ENCODE data around the gene BNC1.
"Not testable (repeated sequence)": the region's sequence is repeated elsewhere in the genome, so short reads cannot be mapped to it uniquely, and the experiment has no call there.

The BNC1 gene

GRCh38 chr15:83248151-83249029 lies 36.1 kb downstream of the BNC1 start:
- DNase-seq: no peak

DNA sequence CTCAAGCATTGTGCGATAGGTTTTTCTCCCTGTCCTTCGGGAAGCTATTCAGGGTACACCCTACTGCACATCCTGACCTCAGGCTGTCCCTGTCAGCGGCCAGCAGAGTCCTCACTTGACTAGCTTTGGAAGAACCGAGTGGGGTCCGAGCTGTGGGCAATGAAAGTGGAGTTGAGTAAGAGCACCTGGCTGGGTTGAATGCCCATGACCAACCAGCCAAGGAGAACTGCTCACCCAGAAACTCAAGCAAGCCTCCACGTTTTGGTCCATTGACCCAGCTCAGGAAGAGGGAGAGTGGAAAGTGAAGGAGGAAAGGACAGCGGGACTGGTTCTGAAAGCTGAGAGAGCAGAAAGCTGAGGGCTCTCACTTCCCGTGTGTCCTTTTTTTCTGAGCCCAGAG lies 40.8 kb downstream of the BNC1 start:
- DNase-seq: no peak

- no peak for DNase-seq
Observed at GRCh38 chr15:83230242-83230641, 54.2 kb downstream of the BNC1 start.

GRCh38 chr15:83225449-83225848 lies 59.0 kb downstream of the BNC1 start:
- no peak for DNase-seq

GRCh38 chr15:83221781-83222180 lies 62.7 kb downstream of the BNC1 start:
- not testable (repeated sequence) for DNase-seq

DNA sequence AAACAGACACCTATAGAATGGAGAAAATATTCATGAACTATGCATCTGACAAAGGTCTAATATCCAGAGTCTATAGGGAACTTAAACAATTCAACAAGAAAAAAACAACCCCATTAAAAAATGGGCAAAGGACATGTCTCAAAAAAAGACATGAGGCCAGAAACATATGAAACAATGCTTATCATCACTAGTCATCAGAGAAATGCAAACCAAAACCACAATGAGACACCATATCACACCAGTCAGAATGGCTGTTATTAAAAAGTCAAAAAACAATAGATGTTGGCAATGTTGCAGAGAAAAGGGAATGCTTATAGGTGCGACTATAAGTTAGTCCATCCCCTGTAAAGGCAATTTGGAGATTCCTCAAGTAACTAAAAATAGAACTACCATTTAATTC lies 65.4 kb downstream of the BNC1 start:
- DNase-seq: no peak

DNA sequence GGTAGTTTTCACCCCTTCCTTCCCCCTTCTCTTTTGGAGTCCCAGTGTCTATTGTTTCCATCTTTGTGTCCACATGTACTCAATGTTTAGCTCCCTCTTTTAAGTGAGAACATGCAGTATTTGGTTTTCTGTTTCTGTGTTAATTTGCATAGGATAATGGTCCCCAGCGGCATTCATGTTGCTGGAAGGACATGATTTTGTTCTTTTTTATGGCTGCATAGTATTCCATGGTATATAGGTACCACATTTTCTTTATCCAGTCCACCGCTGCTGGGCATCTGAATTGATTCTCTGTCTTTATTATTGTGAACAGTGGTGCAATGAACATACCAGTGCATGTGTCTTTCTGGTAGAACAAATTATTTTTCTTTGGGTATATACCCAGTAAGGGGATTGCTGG lies 69.2 kb downstream of the BNC1 start:
- no peak for DNase-seq

DNA sequence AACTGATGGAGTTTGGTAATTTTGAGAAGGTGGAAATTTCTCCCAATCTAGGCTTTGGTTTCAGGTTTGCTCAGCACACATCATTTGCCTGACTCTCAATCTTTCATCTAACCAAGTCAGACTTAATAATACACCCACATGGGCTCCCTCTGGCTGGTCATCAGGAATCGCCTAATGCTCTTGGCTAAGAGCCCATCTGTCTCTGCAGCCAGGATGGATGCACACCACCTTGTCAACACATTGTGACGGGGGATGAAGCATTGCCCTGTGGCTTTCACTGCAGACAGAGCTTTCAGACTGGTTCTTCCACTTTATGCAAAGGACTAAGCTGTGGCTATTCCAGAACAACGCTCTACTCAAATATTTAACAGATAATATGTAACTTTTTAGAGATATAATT lies 73.8 kb downstream of the BNC1 start:
- no peak for DNase-seq

GRCh38 chr15:83209333-83209732 lies 75.1 kb downstream of the BNC1 start:
- DNase-seq: no peak

DNA sequence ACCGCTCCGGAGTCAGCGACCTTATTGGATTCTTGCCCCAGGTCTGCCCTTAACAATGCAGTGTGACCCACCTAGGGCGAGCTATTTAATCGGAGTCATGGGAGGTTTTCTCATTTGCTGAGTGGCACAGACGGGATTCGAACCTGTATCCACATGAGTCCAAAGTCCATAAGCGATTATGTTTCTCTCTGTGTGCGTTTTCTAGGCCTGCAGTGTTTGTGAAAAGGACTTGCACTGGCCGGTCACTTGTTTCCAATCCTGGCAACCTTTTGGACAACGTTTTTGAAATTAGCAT lies 76.2 kb downstream of the BNC1 start:
- DNase-seq: no peak

GRCh38 chr15:83207660-83208366 lies 76.7 kb downstream of the BNC1 start, which contains the start of gene HDGFL3:
Gene HDGFL3 (minus strand): TSS chr15:83207823. CDS start chr15:83207414, 409 bp downstream.
- DNase-seq: peak; percentile 83

DNA sequence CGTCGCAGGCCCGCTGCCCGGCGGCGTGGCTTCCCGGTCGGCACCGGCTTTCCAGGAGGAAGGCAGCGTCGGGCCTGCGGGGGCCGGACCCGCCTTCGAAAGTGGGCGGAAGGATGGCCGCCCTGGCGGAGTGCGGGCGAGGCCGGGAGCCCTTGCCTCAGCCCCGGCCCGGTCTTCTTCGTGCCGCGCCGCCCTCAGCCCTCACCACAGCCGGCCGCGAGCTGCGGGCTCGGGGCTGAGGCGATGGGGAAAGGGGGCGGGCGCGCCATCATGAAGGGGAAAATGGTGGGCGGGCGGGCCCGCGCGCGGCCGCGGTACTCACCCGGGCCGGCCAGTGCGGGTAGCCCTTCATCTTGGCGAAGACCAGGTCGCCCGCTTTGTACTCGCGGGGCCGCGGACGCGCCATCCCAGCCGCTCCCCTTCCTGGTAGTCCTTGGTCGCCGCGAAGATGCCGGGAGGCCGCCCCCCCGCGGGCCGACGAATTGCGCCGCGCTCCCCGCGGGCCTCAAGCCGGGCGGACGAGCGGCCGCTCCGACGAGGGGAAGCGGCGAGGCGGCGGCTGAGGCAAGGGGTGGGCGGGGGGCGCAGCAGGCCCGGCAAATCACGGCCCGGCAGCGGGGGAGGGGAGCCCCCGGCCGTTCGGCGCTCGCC lies 77.3 kb downstream of the BNC1 start:
- DNase-seq: peak; percentile 70

DNA sequence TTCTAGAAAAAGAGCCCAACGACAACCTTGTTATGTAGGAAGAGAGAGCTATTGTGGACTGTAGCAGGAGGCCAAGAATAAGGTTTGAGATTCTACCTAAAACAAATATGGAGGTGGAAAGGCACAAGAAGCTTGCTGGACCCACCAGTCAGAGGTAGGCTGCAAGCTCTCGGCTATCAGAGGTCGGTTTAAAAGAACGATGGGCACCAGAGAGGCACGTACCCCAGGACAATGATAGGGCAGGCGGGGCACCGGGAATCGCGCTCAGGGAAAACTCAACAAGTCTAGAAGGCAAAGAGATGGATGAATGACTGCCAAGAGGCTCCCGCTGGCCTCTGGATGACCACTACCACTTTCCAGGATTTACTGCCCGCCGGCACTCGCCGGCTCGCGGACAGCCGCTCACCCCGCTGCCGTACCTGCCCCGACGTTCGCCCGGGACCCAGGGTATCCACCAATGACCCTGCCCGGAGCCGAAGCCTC lies 77.9 kb downstream of the BNC1 start:
- peak; percentile 64 for DNase-seq

Data from left hindlimb (tissue), 1 donor.